Mesendoderm (in vitro differentiated cells): Measurements from ENCODE around the gene RAPGEF5.

Experiments used
- DNase-seq: peaks from one replicate; pipeline ENCODE4 v3.0.0; 2013
- H2AK5ac ChIP-seq: 2 replicates; pipeline ENCODE4 v1.6.1; 2013; ENCODE audit warnings: low read length, inconsistent platforms
- H2BK120ac ChIP-seq: 2 replicates; pipeline ENCODE4 v1.6.1; 2013; ENCODE audit warnings: low read depth, mild to moderate bottlenecking, low read length, moderate library complexity, mixed read lengths
- H2BK15ac ChIP-seq: replicated peaks from 2 replicates; pipeline ENCODE4 v1.6.1; 2013; ENCODE audit warnings: low read depth, mild to moderate bottlenecking, moderate library complexity
- H2BK5ac ChIP-seq: 2 replicates; pipeline ENCODE4 v1.6.1; 2013; ENCODE audit warnings: low read length, inconsistent platforms
- H3K18ac ChIP-seq: 2 replicates; pipeline ENCODE4 v1.6.1; 2013; ENCODE audit warnings: mild to moderate bottlenecking, low read length, mixed read lengths
- H3K23ac ChIP-seq: one replicate; pipeline ENCODE4 v1.6.1; 2013; ENCODE audit warnings: low read length
- H3K27ac ChIP-seq: 2 replicates; pipeline ENCODE4 v1.5.1; 2013; ENCODE audit warnings: low read depth, mild to moderate bottlenecking, inconsistent platforms, low read length, moderate library complexity
- H3K27me3 ChIP-seq: 2 replicates; pipeline ENCODE4 v1.6.1; 2013; ENCODE audit warnings: low read length, control low read depth, mild to moderate bottlenecking, inconsistent platforms; ENCODE audit not compliant: insufficient read depth, poor library complexity
- H3K36me3 ChIP-seq: 2 replicates; pipeline ENCODE4 v1.6.1; 2013; ENCODE audit warnings: low read length, inconsistent platforms; ENCODE audit not compliant: control insufficient read depth, insufficient read depth
- H3K4ac ChIP-seq: one replicate; pipeline ENCODE4 v1.6.1; 2013; ENCODE audit warnings: low read depth, mild to moderate bottlenecking, low read length, moderate library complexity
- H3K4me1 ChIP-seq: 2 replicates; pipeline ENCODE4 v1.6.1; 2013; ENCODE audit warnings: low read depth, low read length, inconsistent platforms; ENCODE audit not compliant: control insufficient read depth
- H3K4me2 ChIP-seq: 2 replicates; pipeline ENCODE4 v1.6.1; 2013; ENCODE audit warnings: low read length
- H3K4me3 ChIP-seq: 2 replicates; pipeline ENCODE4 v1.5.1; 2013; ENCODE audit warnings: mild to moderate bottlenecking, low read length
- H3K56ac ChIP-seq: one replicate; pipeline ENCODE4 v1.6.1; 2013; ENCODE audit warnings: low read length
- H3K79me1 ChIP-seq: 2 replicates; pipeline ENCODE4 v1.6.1; 2013; ENCODE audit warnings: low read length, inconsistent platforms
- H3K79me2 ChIP-seq: 2 replicates; pipeline ENCODE4 v1.6.1; 2013; ENCODE audit warnings: mild to moderate bottlenecking, low read length; ENCODE audit not compliant: control insufficient read depth, insufficient read depth
- H3K9ac ChIP-seq: 2 replicates; pipeline ENCODE4 v1.6.1; 2013; ENCODE audit warnings: low read length, inconsistent platforms
- H4K5ac ChIP-seq: one replicate; pipeline ENCODE4 v1.6.1; 2013; ENCODE audit warnings: low read length
- H4K8ac ChIP-seq: one replicate; pipeline ENCODE4 v1.6.1; 2013; ENCODE audit warnings: low read depth, mild to moderate bottlenecking, control low read depth, low read length, moderate library complexity
- WGBS: extraction: QIAGEN DNeasy Blood & Tissue Kit; methylation state at CpG from one replicate; pipeline ENCODE4 v1.1.7; 2013; ENCODE audit warnings: low lambda C conversion rate, missing lambda C conversion rate; ENCODE audit not compliant: insufficient coverage; ENCODE audit errors: extremely low coverage; 5-methylcytosine and 5-hydroxymethylcytosine counted together

The RAPGEF5 gene

GRCh38 chr7:22124941-22125340 is 232.0 kb downstream of the RAPGEF5 start:
- Histone ChIP-seq H3K36me3 (no peaks in the 10 kb centered on the region), H3K79me2 (no peaks in the 10 kb centered on the region), H3K27me3 (no peaks in the 10 kb centered on the region), H2BK15ac (no peak overlapping the region), H3K79me1 (no peaks in the 10 kb centered on the region), H4K5ac (no peak overlapping the region), H3K18ac (no peak overlapping the region), H3K4ac (no peak overlapping the region), H3K4me3 (no peak overlapping the region), H3K56ac (no peak overlapping the region), H3K4me2 (no peak overlapping the region), H3K9ac (no peak overlapping the region), H2AK5ac (no peak overlapping the region), H3K23ac (no peak overlapping the region), H2BK5ac (no peak overlapping the region), H3K27ac (no peak overlapping the region), H3K4me1 (no peaks in the 10 kb centered on the region), H4K8ac (no peak overlapping the region), H2BK120ac (no peak overlapping the region)
- WGBS: no CpG with 5 or more reads among the region's 3 CpGs
- no peak for DNase-seq

GRCh38 chr7:22123139-22123538 is 233.8 kb downstream of the RAPGEF5 start:
- no peak overlapping the region for H3K27ac ChIP-seq
- H3K79me2 ChIP-seq: no peaks in the 10 kb centered on the region
- no peak overlapping the region for H2AK5ac ChIP-seq
- no peaks in the 10 kb centered on the region for H3K79me1 ChIP-seq
- no peak overlapping the region for H4K8ac ChIP-seq
- no peak overlapping the region for H4K5ac ChIP-seq
- H3K23ac ChIP-seq: no peak overlapping the region
- no peak overlapping the region for H3K9ac ChIP-seq
- no peak overlapping the region for H2BK15ac ChIP-seq
- no peak overlapping the region for H2BK5ac ChIP-seq
- peak overlapping the region; percentile 25 for H3K56ac ChIP-seq
- H3K4me1 ChIP-seq: no peaks in the 10 kb centered on the region
- H2BK120ac ChIP-seq: no peak overlapping the region
- no peak for DNase-seq
- H3K4me2 ChIP-seq: no peak overlapping the region
- H3K4ac ChIP-seq: no peak overlapping the region
- H3K27me3 ChIP-seq: no peaks in the 10 kb centered on the region
- no CpG with 5 or more reads among the region's 5 CpGs for WGBS
- H3K18ac ChIP-seq: no peak overlapping the region
- H3K36me3 ChIP-seq: no peaks in the 10 kb centered on the region
- no peak overlapping the region for H3K4me3 ChIP-seq

- Histone ChIP-seq H3K4me3 (no peak overlapping the region), H4K5ac (no peak overlapping the region), H3K23ac (no peak overlapping the region), H2BK120ac (no peak overlapping the region), H3K56ac (no peak overlapping the region), H3K27me3 (no peaks in the 10 kb centered on the region), H3K9ac (no peak overlapping the region), H3K18ac (no peak overlapping the region), H4K8ac (no peak overlapping the region), H3K79me1 (no peaks in the 10 kb centered on the region), H3K27ac (no peak overlapping the region), H3K4me2 (no peak overlapping the region), H3K4me1 (no peaks in the 10 kb centered on the region), H3K36me3 (no peaks in the 10 kb centered on the region), H2BK5ac (no peak overlapping the region), H3K79me2 (no peaks in the 10 kb centered on the region), H2AK5ac (no peak overlapping the region), H2BK15ac (no peak overlapping the region), H3K4ac (no peak overlapping the region)
- WGBS: no CpG with 5 or more reads among the region's 8 CpGs
- DNase-seq: no peak
These were observed 235.1 kb downstream of the RAPGEF5 start for GRCh38 chr7:22121702-22122474.

- Histone ChIP-seq H3K4me1 (no peaks in the 10 kb centered on the region), H2BK5ac (no peak overlapping the region), H3K79me1 (no peaks in the 10 kb centered on the region), H3K56ac (no peak overlapping the region), H3K4ac (no peak overlapping the region), H3K23ac (no peak overlapping the region), H3K27me3 (no peaks in the 10 kb centered on the region), H3K4me2 (no peak overlapping the region), H3K4me3 (no peak overlapping the region), H3K36me3 (no peaks in the 10 kb centered on the region), H3K27ac (no peak overlapping the region), H3K79me2 (no peaks in the 10 kb centered on the region), H3K9ac (no peak overlapping the region), H3K18ac (no peak overlapping the region), H2BK120ac (no peak overlapping the region), H4K5ac (no peak overlapping the region), H2BK15ac (no peak overlapping the region), H2AK5ac (no peak overlapping the region), H4K8ac (no peak overlapping the region)
- DNase-seq: no peak
- no CpG with 5 or more reads among the region's 8 CpGs for WGBS
These were observed 236.4 kb downstream of the RAPGEF5 start for GRCh38 chr7:22120391-22121053.

DNA sequence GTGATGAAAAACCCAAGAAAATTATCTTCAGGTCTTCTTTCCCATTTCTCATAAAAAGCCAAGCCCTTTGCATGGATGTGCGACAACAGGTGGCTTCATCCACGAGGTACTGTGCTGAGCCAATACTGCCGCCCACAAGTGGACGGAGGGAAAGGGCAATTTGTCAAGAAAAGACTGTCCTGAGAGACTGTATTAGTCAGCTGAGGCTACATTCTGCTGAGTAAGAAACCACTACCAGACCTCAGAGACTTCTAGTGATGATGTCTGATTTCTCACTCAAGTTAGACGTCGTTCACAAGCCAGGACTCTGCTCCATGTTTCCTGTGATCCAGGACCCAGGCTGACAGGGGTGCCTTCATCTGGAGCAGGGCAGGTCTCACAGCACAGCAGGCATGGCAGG is 239.7 kb downstream of the RAPGEF5 start:
- no peaks in the 10 kb centered on the region for H3K79me2 ChIP-seq
- H3K4ac ChIP-seq: no peak overlapping the region
- no peak overlapping the region for H2BK120ac ChIP-seq
- no peak overlapping the region for H3K4me2 ChIP-seq
- H3K56ac ChIP-seq: no peak overlapping the region
- H2BK5ac ChIP-seq: no peak overlapping the region
- no peaks in the 10 kb centered on the region for H3K36me3 ChIP-seq
- no peak overlapping the region for H2AK5ac ChIP-seq
- no peak overlapping the region for H3K27ac ChIP-seq
- H4K5ac ChIP-seq: no peak overlapping the region
- H3K79me1 ChIP-seq: no peaks in the 10 kb centered on the region
- no peak overlapping the region for H3K4me3 ChIP-seq
- H3K4me1 ChIP-seq: no peaks in the 10 kb centered on the region
- no peak overlapping the region for H2BK15ac ChIP-seq
- no peak for DNase-seq
- no peak overlapping the region for H3K23ac ChIP-seq
- H4K8ac ChIP-seq: no peak overlapping the region
- no peak overlapping the region for H3K18ac ChIP-seq
- H3K9ac ChIP-seq: no peak overlapping the region
- no peaks in the 10 kb centered on the region for H3K27me3 ChIP-seq
- WGBS: no CpG with 5 or more reads among the region's 6 CpGs
